GM18870 (cell line): ENCODE measurements around the gene SHC3.

Experiments
- ATAC-seq: cut with Tn5 transposase; IDR thresholded peaks from one replicate; pipeline ENCODE4 v1.9.1; 2021; ENCODE audit warnings: moderate library complexity; ENCODE audit not compliant: unreplicated experiment

Gene SHC3

GRCh38 chr9:89186960-89187359 is 8.3 kb upstream of the SHC3 start:
- ATAC-seq, result no peak

- ATAC-seq, result no peak
Measured at GRCh38 chr9:89185980-89186379, 7.4 kb upstream of the SHC3 start.

DNA sequence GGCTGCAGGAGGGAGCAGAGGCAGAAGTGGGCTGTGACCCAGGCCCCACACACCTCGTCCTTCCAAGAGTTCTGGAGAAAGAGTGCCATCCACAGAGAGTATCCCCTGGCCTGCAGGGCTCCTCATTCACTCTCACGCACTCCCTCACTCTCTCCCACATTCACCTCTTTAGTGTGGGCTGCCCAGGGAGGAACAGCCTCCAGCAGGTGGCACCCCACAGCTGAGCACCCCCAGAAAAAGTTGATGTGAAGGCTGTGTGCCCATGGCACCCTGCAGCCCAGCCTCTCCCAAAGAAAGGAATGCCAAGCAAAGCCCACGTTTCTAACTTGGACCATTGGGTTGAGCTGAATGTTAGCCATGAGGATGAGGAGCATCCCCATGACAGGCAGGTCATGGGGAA is 4.5 kb upstream of the SHC3 start:
- ATAC-seq, result no peak

DNA sequence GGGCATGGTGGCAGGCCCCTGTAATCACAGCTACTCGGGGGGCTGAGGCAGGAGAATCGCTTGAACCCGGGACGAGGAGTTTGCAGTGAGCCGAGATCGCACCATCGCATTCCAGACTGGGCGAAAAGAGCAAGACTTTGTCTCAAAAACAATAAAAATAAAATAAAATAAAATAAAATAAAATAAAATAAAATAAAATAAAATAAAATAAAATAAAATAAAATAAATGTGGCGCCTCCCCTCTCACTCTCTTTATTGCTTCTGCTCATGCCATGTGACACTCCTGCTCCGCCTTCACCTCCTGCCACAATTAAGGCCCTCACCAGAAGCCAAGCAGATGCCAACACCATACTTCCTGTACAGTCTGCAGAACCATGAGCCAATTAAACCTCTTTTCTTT is 3.8 kb upstream of the SHC3 start:
- ATAC-seq, result no peak

GRCh38 chr9:89179895-89180734 is 1.5 kb upstream of the SHC3 start:
- ATAC-seq, result no peak

GRCh38 chr9:89179540-89179894 is 899 bp upstream of the SHC3 start:
- no peak for ATAC-seq

DNA sequence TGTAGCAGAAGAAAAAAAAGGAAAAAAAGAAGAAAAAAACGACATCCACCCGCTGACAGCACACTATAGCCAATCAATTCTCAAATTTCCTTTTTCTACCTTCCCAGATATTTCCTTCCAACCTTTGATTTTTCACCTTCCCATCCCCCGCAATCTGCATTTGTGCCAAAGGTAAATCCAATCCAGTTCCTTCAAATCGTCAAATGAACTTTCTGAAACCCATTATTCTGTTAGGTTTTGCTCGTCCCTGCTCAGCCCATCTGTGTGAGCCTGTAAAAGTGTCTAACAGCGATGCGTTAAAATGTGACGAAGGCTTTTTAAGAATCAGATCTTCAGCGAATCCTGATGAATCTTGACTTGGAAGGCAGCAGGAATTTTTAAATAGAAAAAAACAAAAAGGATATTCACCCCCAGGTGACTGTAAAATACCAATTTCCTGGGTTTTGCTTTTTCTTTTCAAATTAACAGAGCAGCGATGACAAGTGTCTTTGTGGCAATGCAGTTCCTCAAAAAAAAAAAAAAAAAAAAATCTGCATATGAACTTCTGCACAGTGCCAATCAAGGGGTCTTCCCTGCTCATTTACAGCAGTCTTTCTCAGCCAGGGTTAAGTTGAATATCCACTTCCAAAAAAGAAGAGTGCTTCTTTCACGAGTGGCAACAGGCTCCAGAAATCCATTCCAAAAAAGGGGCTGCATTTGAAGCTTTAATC is 367 bp upstream of the SHC3 start:
- ATAC-seq, result no peak

DNA sequence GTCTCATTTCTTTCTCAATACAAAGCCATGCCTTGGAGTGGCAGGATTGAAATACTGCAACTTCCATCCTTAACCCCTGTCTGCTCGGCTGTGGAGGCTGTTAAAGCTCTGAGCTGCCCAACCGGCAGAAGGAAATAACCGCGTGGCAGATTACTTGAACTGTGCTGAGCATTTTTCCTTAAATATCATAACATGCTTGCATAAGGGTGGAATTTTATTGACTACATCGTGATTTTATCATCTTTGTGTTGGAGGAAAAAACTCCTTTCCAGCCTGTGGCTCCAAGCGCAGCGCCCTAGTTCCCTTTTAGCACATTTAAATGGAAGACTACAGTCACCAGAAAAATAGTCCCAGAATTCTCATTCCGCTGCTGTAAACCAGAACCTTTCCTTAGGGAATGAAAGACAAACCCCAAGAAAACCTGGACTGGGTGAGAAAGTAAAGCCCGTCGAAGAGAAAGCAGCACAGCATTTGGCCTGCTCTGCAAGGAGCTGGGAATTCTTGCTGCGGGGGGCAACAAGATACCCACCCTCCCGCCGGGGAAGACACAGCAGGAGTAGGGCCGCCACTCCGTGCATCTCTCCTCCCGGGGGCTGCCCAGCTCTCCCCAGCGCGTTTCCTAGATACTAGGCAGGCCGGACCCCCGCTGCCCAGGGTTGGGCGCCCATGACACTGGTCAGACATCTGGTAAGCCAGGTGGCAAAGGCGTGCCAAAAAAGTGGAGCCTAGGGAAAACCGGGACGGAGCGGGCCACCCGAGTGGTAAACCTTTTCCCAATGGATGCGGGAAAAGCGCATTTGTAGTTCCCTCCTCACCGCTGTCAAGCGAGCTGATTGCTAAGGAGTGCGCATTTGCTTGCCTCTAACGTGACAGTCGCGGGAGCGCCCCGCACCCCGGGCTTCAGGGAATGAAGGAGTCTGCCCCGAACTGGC is 1.3 kb downstream of the SHC3 start:
- no peak for ATAC-seq

DNA sequence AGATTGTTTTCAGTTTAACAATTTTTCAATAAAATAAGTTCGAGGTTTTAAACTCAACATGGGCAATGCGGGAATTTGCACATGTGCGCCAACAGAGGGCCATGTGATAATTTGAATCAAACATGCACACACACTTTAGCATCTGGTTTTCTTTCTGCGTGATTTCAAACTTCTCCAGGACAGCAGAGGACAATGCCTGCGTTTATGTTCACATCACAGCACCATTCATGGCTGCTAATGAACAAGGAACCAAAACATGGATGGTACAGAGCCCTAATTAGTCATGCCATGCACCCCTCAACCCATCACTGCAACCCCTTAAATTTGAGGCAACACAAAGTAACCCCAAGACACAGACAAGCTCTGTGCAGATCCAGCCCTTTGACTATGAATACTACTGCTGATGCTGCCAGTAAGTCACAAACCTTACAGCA is 2.8 kb downstream of the SHC3 start:
- no peak for ATAC-seq

DNA sequence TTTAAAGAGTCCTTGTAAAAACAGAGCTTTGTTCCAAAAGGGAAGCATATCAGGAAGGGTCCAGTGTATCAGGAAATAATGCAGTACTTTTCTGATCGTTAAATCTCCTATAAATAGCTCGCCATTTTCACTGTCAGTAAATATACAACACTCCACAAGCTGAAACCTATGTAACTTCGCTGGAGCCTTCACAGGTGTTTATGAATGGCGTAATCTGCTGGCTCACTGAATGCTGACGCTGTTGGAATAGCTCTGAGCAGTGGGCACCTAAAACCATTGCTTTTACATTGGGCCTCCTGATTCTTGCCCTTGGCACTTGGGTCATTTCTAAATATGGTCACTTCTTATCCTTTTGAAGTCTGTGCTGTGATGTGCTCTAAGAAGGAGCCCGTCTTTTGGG is 4.3 kb downstream of the SHC3 start:
- no peak for ATAC-seq

DNA sequence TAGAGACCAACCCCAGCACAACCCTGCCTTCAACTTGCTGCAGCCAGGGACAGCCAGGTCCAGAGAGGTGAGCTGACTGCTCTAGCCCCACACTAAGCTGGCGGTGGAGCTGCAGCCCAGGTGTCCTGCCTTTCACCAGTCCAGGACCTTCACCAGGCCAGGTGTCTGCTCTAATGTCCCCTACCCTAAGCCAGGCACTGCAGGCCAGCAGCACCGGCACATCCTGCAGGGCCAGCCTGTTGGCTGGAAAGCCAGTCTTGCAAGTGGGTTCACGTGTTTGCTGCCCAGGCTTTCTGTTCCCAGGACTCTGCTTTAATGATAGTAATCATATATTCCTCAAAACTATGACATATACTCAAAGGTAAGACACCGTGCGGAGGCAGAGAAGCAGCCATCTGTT is 5.5 kb downstream of the SHC3 start:
- no peak for ATAC-seq

- ATAC-seq, result no peak
Measured at GRCh38 chr9:89172398-89172797, 6.2 kb downstream of the SHC3 start.

DNA sequence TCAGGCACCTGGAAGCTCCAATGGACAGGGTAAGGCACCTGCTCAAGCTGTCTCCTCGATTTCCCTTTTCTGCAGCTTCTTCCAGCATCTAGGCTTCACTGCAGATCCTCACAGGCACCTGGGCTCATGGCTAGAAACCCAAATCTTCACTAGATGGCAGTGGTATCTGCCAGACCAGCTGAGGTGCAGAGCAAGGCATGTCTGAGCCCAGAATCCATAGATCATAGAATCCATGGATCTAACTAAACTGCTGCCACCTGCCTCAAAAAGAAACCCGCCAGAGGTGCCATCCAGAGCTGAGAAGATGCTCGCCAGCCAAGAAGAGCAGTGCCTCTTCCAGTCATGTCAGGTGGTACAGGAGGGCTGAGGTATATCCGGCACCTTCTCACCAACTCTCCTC is 6.9 kb downstream of the SHC3 start:
- no peak for ATAC-seq

GRCh38 chr9:89171231-89171630 is 7.4 kb downstream of the SHC3 start:
- ATAC-seq, result no peak

DNA sequence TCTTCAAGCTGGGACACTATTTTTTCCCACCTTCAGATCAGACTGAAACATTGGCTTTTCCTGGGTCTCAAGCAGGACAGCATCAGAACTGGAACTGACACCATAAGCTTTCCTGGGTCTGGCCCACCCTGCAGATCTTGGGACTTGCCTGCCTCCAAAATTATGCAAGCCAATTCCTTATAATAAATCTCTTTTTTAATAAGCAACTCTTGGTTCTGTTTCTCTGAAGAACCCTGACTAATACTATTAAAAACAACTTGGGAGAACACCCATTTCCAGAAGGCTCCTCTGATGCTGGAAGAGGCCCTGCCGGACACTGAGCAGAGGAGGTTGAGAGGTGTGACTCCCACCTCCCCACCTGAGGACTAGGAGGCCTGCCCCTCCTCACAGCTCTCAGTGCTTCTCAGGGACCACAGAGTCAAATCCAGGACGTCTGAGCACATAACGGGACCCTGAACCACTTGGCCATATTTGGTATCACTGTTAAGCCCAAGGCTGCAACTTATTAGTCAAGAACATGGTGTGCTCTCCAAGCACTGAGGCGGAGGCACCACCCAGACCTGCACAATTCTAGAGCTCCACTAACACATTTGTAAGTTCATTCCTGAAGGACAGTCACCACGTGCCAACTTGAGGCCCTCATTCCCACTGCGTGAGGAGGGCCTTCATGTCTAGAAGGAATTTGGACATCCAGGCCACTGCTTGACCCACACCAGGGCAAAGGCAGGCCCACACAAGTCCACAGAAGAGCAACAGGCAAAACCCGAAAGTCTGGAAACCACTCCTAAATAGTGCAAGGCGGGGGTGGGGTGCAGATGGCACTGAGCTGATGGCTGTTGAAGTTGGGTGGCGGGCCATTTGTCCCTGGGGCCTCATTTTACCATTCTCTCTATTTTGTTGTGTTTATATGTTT is 9.5 kb downstream of the SHC3 start:
- ATAC-seq, result no peak

DNA sequence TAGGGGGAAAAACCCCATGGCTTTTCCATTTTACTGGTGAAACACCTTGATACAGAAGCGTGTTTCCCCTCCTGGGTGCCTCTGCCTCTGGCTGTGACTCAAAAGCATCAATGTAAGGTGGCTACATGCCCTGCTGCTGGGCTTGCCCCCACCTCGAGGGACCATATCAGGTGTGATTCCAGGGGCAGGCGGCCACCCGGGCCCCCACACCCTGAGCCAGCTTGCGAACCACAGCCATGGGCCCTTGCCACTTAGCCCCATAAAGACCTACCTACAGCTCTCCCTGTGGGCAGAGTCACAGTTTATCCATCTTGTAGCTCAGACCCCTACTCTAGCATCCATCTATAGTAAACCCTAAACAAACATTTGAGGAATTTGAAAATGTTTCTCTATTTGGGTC is 10.8 kb downstream of the SHC3 start:
- ATAC-seq, result no peak

DNA sequence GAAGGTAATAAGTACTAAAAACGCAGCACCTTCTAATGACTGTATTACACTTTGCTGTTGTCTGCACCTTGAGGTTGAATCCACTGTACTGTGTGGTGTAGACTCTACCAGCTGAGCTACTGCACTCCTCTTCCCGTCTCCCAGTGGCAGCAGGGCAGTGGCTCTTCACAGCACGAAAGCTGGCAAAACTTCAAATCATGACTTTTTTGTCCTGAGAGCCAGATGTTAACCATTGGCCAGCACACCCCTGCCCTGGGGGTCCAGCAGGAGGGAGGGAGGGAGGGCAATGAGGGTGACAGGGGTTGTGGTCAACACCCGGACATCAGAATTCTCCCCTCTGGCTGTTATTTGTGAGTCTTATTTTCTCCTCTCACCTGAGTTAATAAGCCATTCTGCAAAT is 11.8 kb downstream of the SHC3 start:
- no peak for ATAC-seq

- ATAC-seq, result no peak
Measured at GRCh38 chr9:89165880-89166279, 12.7 kb downstream of the SHC3 start.

- no peak for ATAC-seq
Measured at GRCh38 chr9:89165341-89165740, 13.3 kb downstream of the SHC3 start.

GRCh38 chr9:89161221-89161620 is 17.4 kb downstream of the SHC3 start:
- ATAC-seq, result no peak
